Keratinocyte (primary cell): ENCODE data around the gene CTAGE1. TPM values are rescaled to one million over a fixed set of nuclear protein-coding genes. Genes with fewer than 3 reads are reported as not detected.

ENCODE experiments used
- DNase-seq: peaks from one replicate; pipeline ENCODE4 v3.0.0-alpha.2; 2011; ENCODE audit warnings: low read depth, missing footprints, low spot score
- FAIRE-seq: peaks from 2 replicates; lab custom pipeline; 2011; peaks lifted over from hg19 to GRCh38; lab: Jason Lieb, UNC
- H2AFZ ChIP-seq: 2 replicates; pipeline ENCODE4 v1.6.0; 2012; ENCODE audit warnings: low read length, control low read depth, inconsistent platforms; ENCODE audit not compliant: control insufficient read depth
- H3K27ac ChIP-seq: 2 replicates; pipeline ENCODE4 v1.5.1; 2011; ENCODE audit warnings: low read length; ENCODE audit not compliant: control insufficient read depth, insufficient read depth
- H3K27me3 ChIP-seq: 3 replicates; pipeline ENCODE4 v1.6.0; 2011; ENCODE audit warnings: low read length; ENCODE audit not compliant: control insufficient read depth, insufficient read depth; ENCODE audit errors: extremely low read depth
- H3K36me3 ChIP-seq, 2 experiments: 2 replicates in 1 of 2; 3 replicates in 1 of 2; pipeline ENCODE4 v1.5.1; 2011; ENCODE audit warnings: low read length in 2 of 2, mild to moderate bottlenecking in 1 of 2; ENCODE audit not compliant: control insufficient read depth in 2 of 2, insufficient read depth in 2 of 2; ENCODE audit errors: extremely low read depth in 1 of 2
- H3K4me1 ChIP-seq: 3 replicates; pipeline ENCODE4 v1.5.1; 2011; ENCODE audit warnings: low read length; ENCODE audit not compliant: control insufficient read depth, insufficient read depth; ENCODE audit errors: extremely low read depth
- H3K4me2 ChIP-seq: 3 replicates; pipeline ENCODE4 v1.6.0; 2011; ENCODE audit warnings: low read depth, low read length; ENCODE audit not compliant: control insufficient read depth, insufficient read depth; ENCODE audit errors: extremely low read depth
- H3K4me3 ChIP-seq, 3 experiments: fragments of 200-600 bp in 1 of 3; sonication (generic) in 1 of 3; 2 replicates in 2 of 3; 3 replicates in 1 of 3; pipeline ENCODE4 v1.5.1; 2011 to 2016; ENCODE audit warnings: low read length in 3 of 3, mild to moderate bottlenecking in 3 of 3, control low read depth in 2 of 3, inconsistent platforms in 1 of 3, low read depth in 1 of 3, mixed read lengths in 1 of 3, mixed run types in 1 of 3, moderate library complexity in 1 of 3; ENCODE audit not compliant: control insufficient read depth in 2 of 3, insufficient read depth in 2 of 3; ENCODE audit errors: extremely low read depth in 1 of 3
- H3K79me2 ChIP-seq: 2 replicates; pipeline ENCODE4 v1.6.0; 2012; ENCODE audit warnings: low read length; ENCODE audit not compliant: control insufficient read depth, insufficient read depth
- H3K9ac ChIP-seq: 3 replicates; pipeline ENCODE4 v1.6.0; 2011; ENCODE audit warnings: low read length; ENCODE audit not compliant: control insufficient read depth, insufficient read depth; ENCODE audit errors: extremely low read depth
- H3K9me1 ChIP-seq: 3 replicates; pipeline ENCODE4 v1.6.0; 2011; ENCODE audit warnings: low read length; ENCODE audit not compliant: control insufficient read depth, insufficient read depth; ENCODE audit errors: extremely low read depth
- H3K9me3 ChIP-seq: 2 replicates; pipeline ENCODE4 v1.5.1; 2012; ENCODE audit warnings: low read depth, low read length; ENCODE audit not compliant: control insufficient read depth
- H4K20me1 ChIP-seq: 3 replicates; pipeline ENCODE4 v1.6.0; 2011; ENCODE audit warnings: low read length; ENCODE audit not compliant: control insufficient read depth, insufficient read depth; ENCODE audit errors: extremely low read depth
- CTCF ChIP-seq, 3 experiments: IDR thresholded peaks in 1 of 3; conservative IDR thresholded peaks in 1 of 3; optimal IDR thresholded peaks in 1 of 3; 2 replicates in 2 of 3; 3 replicates in 1 of 3; pipeline versions ENCODE3 to v1.5.1; 2011; ENCODE audit warnings: low read length in 3 of 3, mild to moderate bottlenecking in 3 of 3, moderate library complexity in 2 of 3, control low read depth in 1 of 3, inconsistent platforms in 1 of 3; ENCODE audit not compliant: insufficient read depth in 2 of 3; ENCODE audit errors: extremely low read depth in 1 of 3
- EZH2 ChIP-seq: IDR thresholded peaks from one replicate; pipeline ENCODE4 v1.6.1; 2012; ENCODE audit warnings: inconsistent platforms, mild to moderate bottlenecking, low read length, moderate library complexity
- dilution Hi-C: fragments of 300-500 bp; cut with MboI; formaldehyde crosslinking; loops from one replicate; pipeline ENCODE4 v1.7.0; 2020; ENCODE audit warnings: low sequenced_read_pairs; ENCODE audit not compliant: extremely low pct_ligation_motif_present
- polyA plus RNA-seq, 5 experiments: library from polyadenylated mRNA; depleted of rRNA in 3 of 5; stranded (reverse) in 3 of 5; stranded (forward) in 1 of 5; unstranded in 1 of 5; fragments of >200 nt; gene quantifications; 1 replicate in 1 of 5; 2 replicates in 3 of 5; 3 replicates in 1 of 5; pipeline versions ENCODE4 v1.2.1 to v1.2.3, GENCODE V29; 2011 to 2012; ENCODE audit warnings: missing spikeins in 2 of 5, low read depth in 1 of 5, low replicate concordance in 1 of 5

Gene CTAGE1
- polyA plus RNA-seq, 1 donor (not counting 4 experiments of a cell fraction or from before 2014, with no cell fraction given), result not detected

- H3K4me3 ChIP-seq, result no peak overlapping the region
- peaks cover 23% of the 10 kb centered on the region for H3K27me3 ChIP-seq
- no peaks in the 10 kb centered on the region for H3K4me1 ChIP-seq
- no peaks in the 10 kb centered on the region for H3K79me2 ChIP-seq
- H3K27ac ChIP-seq, result no peak overlapping the region
- H3K36me3 ChIP-seq, result no peaks in the 10 kb centered on the region
- DNase-seq, result no peak
- TF ChIP-seq EZH2 (no peak), CTCF (optimal IDR thresholded peaks at IDR 0.05 in 1 of 3, IDR thresholded peaks at IDR 0.05 in 1 of 3, conservative IDR thresholded peaks at IDR 0.05 in 1 of 3; ENCODE audit: extremely low read depth in 1 of 3, insufficient read depth in 2 of 3, low read length in 3 of 3) (no peak)
- H3K9me1 ChIP-seq, result no peaks in the 10 kb centered on the region
- FAIRE-seq, result no peak
- H3K9ac ChIP-seq, result no peak overlapping the region
- dilution Hi-C loops, result no loop called here
- no peaks in the 10 kb centered on the region for H3K9me3 ChIP-seq
- H4K20me1 ChIP-seq, result no peaks in the 10 kb centered on the region
- H2AFZ ChIP-seq, result no peak overlapping the region
- H3K4me2 ChIP-seq, result no peak overlapping the region
Observed at GRCh38 chr18:22367303-22367702, 50.4 kb downstream of the CTAGE1 start.

GRCh38 chr18:22363867-22364463 lies 53.8 kb downstream of the CTAGE1 start:
- no peak overlapping the region for H3K27ac ChIP-seq
- no peaks in the 10 kb centered on the region for H3K9me1 ChIP-seq
- H3K9me3 ChIP-seq, result no peaks in the 10 kb centered on the region
- peak; percentile 11 to 25 (median 11) for TF ChIP-seq CTCF (optimal IDR thresholded peaks at IDR 0.05 in 1 of 3, IDR thresholded peaks at IDR 0.05 in 1 of 3, conservative IDR thresholded peaks at IDR 0.05 in 1 of 3; ENCODE audit: extremely low read depth in 1 of 3, insufficient read depth in 2 of 3, low read length in 3 of 3)
- TF ChIP-seq EZH2, result no peak
- H3K79me2 ChIP-seq, result no peaks in the 10 kb centered on the region
- H3K4me2 ChIP-seq, result no peak overlapping the region
- no peak overlapping the region for H3K4me3 ChIP-seq
- peaks cover 19% of the 10 kb centered on the region for H3K27me3 ChIP-seq
- no peaks in the 10 kb centered on the region for H4K20me1 ChIP-seq
- FAIRE-seq (peak; percentile 29), DNase-seq (no peak)
- dilution Hi-C loops, result no loop called here
- no peaks in the 10 kb centered on the region for H3K4me1 ChIP-seq
- H2AFZ ChIP-seq, result no peak overlapping the region
- no peak overlapping the region for H3K9ac ChIP-seq
- no peaks in the 10 kb centered on the region for H3K36me3 ChIP-seq

Other genes with a start within 250 kb of the CTAGE1 start
- gene GATA6, start 248.3 kb downstream of the CTAGE1 start, polyA plus RNA-seq, result 0.28 to 0.37 TPM (median 0.33 TPM) in 3 replicates